ENCODE data around the gene RDH5. TPM values are rescaled to one million over a fixed set of nuclear protein-coding genes. Genes with fewer than 3 reads are reported as not detected.

The RDH5 gene
- total and polyA plus RNA-seq, 2 of the 4 experiments (the other 2 are of a cell fraction): 7.3 to 18.8 TPM

DNA sequence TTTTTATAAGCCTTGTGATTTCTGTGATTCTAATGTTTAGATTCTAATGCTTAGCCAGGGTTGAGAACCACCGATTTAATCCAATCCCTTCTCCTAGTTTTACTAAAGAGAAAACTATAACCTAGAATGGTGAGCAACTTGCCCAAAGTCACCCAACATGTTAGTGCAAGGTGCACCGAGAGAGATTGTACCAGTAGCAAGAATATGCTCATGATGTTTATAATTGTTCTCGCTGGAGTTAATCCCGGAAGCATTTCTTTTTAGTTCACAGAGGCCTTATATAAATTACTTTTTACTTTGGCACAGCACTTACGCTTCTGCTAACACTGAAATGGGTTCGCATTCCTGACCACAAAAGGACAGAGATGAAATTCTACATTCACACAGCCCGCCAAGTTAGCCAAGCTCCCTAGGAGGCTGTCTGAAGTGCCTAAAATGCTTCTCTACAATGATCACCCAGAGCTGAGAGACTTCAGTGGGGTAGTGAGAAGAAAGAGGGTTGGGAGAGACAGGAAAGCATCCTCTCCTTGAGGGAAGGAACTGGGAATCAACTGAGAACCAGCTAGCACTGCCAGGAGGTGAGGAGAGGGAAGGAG, 4.9 kb upstream of the RDH5 start:
- H3K9me1 ChIP-seq (ENCODE audit: insufficient read depth, low read length): peaks cover 27% of the 10 kb centered on the region
- CTCF ChIA-PET: interaction anchor here (0.7 kb wide), 1 partner anchor 1269 kb away, joined by 3 read pairs; no protein-coding TSS in a partner anchor
- peak overlapping the region; percentile 83 for H3K4ac ChIP-seq (ENCODE audit: low read depth, low read length)
- H4K5ac ChIP-seq (ENCODE audit: low read depth, low read length): peak overlapping the region; percentile 99
- peaks cover 17 to 50% of the 10 kb centered on the region in 2 experiments for H3K79me1 ChIP-seq (ENCODE audit: low read depth in 1 of 2, low read length in 2 of 2)
- peak overlapping the region; percentile 3; the same call in 1 of the 2 replicates for H3K14ac ChIP-seq (replicated peaks; ENCODE audit: low read depth, low read length)
- H4K20me1 ChIP-seq (ENCODE audit: insufficient read depth, low read length): 0 out of 2 replicates have a peak, but pooled peaks cover under 1% of the 10 kb centered on the region
- DNase-seq (no peak), ATAC-seq (ENCODE audit: low read depth) (no peak)
- no peak for TF ChIP-seq RAD21 (IDR thresholded peaks at IDR 0.05; ENCODE audit: low read length)
- no peak for TF ChIP-seq CHD1 (IDR thresholded peaks at IDR 0.05; ENCODE audit: low read depth, low read length)
- no peak for TF ChIP-seq MXI1 (IDR thresholded peaks at IDR 0.05; ENCODE audit: borderline replicate concordance, low read depth, low read length)
- TF ChIP-seq ELK1 (IDR thresholded peaks at IDR 0.05; ENCODE audit: borderline replicate concordance, low read depth, low read length): no peak
- TF ChIP-seq, protein P1, sequence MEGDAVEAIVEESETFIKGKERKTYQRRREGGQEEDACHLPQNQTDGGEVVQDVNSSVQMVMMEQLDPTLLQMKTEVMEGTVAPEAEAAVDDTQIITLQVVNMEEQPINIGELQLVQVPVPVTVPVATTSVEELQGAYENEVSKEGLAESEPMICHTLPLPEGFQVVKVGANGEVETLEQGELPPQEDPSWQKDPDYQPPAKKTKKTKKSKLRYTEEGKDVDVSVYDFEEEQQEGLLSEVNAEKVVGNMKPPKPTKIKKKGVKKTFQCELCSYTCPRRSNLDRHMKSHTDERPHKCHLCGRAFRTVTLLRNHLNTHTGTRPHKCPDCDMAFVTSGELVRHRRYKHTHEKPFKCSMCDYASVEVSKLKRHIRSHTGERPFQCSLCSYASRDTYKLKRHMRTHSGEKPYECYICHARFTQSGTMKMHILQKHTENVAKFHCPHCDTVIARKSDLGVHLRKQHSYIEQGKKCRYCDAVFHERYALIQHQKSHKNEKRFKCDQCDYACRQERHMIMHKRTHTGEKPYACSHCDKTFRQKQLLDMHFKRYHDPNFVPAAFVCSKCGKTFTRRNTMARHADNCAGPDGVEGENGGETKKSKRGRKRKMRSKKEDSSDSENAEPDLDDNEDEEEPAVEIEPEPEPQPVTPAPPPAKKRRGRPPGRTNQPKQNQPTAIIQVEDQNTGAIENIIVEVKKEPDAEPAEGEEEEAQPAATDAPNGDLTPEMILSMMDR (conservative IDR thresholded peaks at IDR 0.05; ENCODE audit: low read depth, low read length): no peak
- TF ChIP-seq USF2 (IDR thresholded peaks at IDR 0.05; ENCODE audit: low read depth, low read length): no peak
- H3K36me3 ChIP-seq (ENCODE audit: control insufficient read depth, insufficient read depth, low read length): no peaks in the 10 kb centered on the region
- peak overlapping the region; percentile 78 for H3K4me3 ChIP-seq (ENCODE audit: insufficient read depth, low read depth, low read length)
- peak overlapping the region; percentile 94 for H3K4me2 ChIP-seq (ENCODE audit: low read depth, low read length)
- WGBS, 2 experiments (ENCODE audit: extremely low coverage in 2 of 2, insufficient read length in 1 of 2): no CpG with 5 or more reads among the region's 7 CpGs
- H3K4me1 ChIP-seq (ENCODE audit: control insufficient read depth, insufficient read depth, low read length): peaks cover 36% of the 10 kb centered on the region
- no TSS peak for BruUV-seq (replicated peaks)
- dilution Hi-C loops (cut with HindIII; ENCODE audit: low sequenced_read_pairs, unreplicated experiment) (no loop called here), in situ Hi-C loops (cut with MboI; ENCODE audit: low sequenced_read_pairs) (no loop called here), intact Hi-C loops (cut with micrococcal nuclease) (no loop called here)
- peak overlapping the region; percentile 84 for H3K27ac ChIP-seq (ENCODE audit: insufficient read depth, low read length)
- no peaks in the 10 kb centered on the region for H3K27me3 ChIP-seq (ENCODE audit: control insufficient read depth, insufficient read depth, low read length)
- peak overlapping the region; percentile 92 for H2AFZ ChIP-seq (replicated peaks; ENCODE audit: low read length, poor library complexity)
- peak overlapping the region; percentile 81 for H2BK120ac ChIP-seq (ENCODE audit: low read depth, low read length)
- H3K23ac ChIP-seq (ENCODE audit: low read depth, low read length): peak overlapping the region; percentile 21; the same call in 1 of the 2 replicates
- peak overlapping the region; percentile 73 for H2AK5ac ChIP-seq (ENCODE audit: low read depth, low read length)
- no peaks in the 10 kb centered on the region for H3K9me3 ChIP-seq (ENCODE audit: control insufficient read depth, insufficient read depth, low read length)
- peak overlapping the region; percentile 15; the same call in 1 of the 2 replicates for H3K9ac ChIP-seq (ENCODE audit: low read depth, low read length)
- H2BK20ac ChIP-seq (ENCODE audit: low read depth, low read length): peak overlapping the region; percentile 53
- H3K56ac ChIP-seq (ENCODE audit: extremely low read depth, insufficient read depth, low read length): peak overlapping the region; percentile 40; the same call in 1 of the 2 replicates
- H4K8ac ChIP-seq (ENCODE audit: low read depth in 2 of 2, low read length in 2 of 2): peak overlapping the region; percentile 95 to 98
- POLR2A ChIA-PET (ENCODE audit: unreplicated experiment): interaction anchor here (0.6 kb wide), 1 partner anchor 13 kb away, joined by 6 read pairs; no protein-coding TSS in a partner anchor
- H2BK15ac ChIP-seq (ENCODE audit: low read depth, low read length): peak overlapping the region; percentile 38; the same call in 2 of the 3 replicates
- H2AK9ac ChIP-seq (replicated peaks; ENCODE audit: low read depth, low read length, poor library complexity): peak overlapping the region; percentile 78
- peak overlapping the region; percentile 42 for H3K18ac ChIP-seq (ENCODE audit: low read depth, low read length)
- H2BK5ac ChIP-seq (ENCODE audit: low read depth, low read length, poor library complexity, severe bottlenecking): peak overlapping the region; percentile 37
- peak overlapping the region; percentile 27 for H4K91ac ChIP-seq (ENCODE audit: insufficient read depth, low read depth, low read length)
